GM06990 (cell line): ENCODE data around the gene FIGNL1.
"Not testable (repeated sequence)": the region's sequence is repeated elsewhere in the genome, so short reads cannot be mapped to it uniquely, and the experiment has no call there.

ENCODE experiments used
- DNase-seq: peaks from one replicate; pipeline ENCODE4 v3.0.0-alpha.2; 2011; ENCODE audit not compliant: insufficient read length; ENCODE audit errors: extremely low read depth
- H3K27me3 ChIP-seq: replicated peaks from 2 replicates; pipeline ENCODE4 v1.6.0; 2011; ENCODE audit warnings: low read length; ENCODE audit not compliant: control insufficient read depth, insufficient read depth
- H3K36me3 ChIP-seq: 2 replicates; pipeline ENCODE4 v1.5.1; 2011; ENCODE audit warnings: low read length; ENCODE audit not compliant: control insufficient read depth, insufficient read depth
- H3K4me3 ChIP-seq: replicated peaks from 2 replicates; pipeline ENCODE4 v1.5.1; 2011; ENCODE audit warnings: low read depth, mild to moderate bottlenecking, control low read depth, low read length
- TF ChIP-seq, protein P1 (sequence below): IDR thresholded peaks from 2 replicates; pipeline ENCODE4 v1.5.1; 2011; ENCODE audit warnings: low read length, control low read depth, mild to moderate bottlenecking, inconsistent platforms; ENCODE audit not compliant: insufficient read depth, poor library complexity, severe bottlenecking

Gene FIGNL1

GRCh38 chr7:50461695-50462094, 11.5 kb upstream of the FIGNL1 start:
- no peak for DNase-seq
- no peaks in the 10 kb centered on the region for H3K36me3 ChIP-seq

DNA sequence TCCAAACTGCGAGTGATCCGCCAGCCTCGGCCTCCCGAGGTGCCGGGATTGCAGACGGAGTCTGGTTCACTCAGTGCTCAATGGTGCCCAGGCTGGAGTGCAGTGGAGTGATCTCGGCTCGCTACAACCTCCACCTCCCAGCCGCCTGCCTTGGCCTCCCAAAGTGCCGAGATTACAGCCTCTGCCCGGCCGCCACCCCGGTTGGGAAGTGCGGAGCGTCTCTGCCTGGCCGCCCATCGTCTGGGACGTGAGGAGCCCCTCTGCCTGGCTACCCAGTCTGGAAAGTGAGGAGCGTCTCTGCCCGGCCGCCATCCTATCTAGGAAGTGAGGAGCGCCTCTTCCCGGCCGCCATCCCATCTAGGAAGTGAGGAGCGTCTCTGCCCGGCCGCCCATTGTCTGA, 9.0 kb upstream of the FIGNL1 start:
- DNase-seq, H3K36me3 ChIP-seq, H3K4me3 ChIP-seq, H3K27me3 ChIP-seq: not testable (repeated sequence)

More at GRCh38 chr7:50461695-50462094, 11.5 kb upstream of the FIGNL1 start:
- Histone ChIP-seq H3K4me3 (no peak overlapping the region), H3K27me3 (no peaks in the 10 kb centered on the region; the same call in 1 of the 2 replicates)
- TF ChIP-seq, protein P1, sequence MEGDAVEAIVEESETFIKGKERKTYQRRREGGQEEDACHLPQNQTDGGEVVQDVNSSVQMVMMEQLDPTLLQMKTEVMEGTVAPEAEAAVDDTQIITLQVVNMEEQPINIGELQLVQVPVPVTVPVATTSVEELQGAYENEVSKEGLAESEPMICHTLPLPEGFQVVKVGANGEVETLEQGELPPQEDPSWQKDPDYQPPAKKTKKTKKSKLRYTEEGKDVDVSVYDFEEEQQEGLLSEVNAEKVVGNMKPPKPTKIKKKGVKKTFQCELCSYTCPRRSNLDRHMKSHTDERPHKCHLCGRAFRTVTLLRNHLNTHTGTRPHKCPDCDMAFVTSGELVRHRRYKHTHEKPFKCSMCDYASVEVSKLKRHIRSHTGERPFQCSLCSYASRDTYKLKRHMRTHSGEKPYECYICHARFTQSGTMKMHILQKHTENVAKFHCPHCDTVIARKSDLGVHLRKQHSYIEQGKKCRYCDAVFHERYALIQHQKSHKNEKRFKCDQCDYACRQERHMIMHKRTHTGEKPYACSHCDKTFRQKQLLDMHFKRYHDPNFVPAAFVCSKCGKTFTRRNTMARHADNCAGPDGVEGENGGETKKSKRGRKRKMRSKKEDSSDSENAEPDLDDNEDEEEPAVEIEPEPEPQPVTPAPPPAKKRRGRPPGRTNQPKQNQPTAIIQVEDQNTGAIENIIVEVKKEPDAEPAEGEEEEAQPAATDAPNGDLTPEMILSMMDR = no peak

DNA sequence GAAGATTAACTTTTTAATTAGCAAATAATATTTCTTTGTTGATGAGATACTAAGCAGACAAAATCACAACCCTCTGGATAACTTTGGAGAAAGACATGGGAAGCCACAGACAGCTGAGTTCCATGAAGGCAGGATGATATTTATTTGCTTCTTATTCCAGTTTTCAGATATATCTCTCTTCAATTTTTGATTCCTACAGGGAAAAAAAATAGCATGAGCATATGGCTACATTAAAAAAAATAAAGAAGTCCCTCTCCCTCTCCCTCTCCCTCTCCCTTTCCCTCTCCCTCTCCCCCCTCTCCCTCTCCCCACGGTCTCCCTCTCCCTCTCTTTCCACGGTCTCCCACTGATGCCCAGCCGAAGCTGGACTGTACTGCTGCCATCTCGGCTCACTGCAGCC, 8.5 kb upstream of the FIGNL1 start:
- H3K36me3 ChIP-seq, H3K27me3 ChIP-seq, DNase-seq, H3K4me3 ChIP-seq: not testable (repeated sequence)

DNA sequence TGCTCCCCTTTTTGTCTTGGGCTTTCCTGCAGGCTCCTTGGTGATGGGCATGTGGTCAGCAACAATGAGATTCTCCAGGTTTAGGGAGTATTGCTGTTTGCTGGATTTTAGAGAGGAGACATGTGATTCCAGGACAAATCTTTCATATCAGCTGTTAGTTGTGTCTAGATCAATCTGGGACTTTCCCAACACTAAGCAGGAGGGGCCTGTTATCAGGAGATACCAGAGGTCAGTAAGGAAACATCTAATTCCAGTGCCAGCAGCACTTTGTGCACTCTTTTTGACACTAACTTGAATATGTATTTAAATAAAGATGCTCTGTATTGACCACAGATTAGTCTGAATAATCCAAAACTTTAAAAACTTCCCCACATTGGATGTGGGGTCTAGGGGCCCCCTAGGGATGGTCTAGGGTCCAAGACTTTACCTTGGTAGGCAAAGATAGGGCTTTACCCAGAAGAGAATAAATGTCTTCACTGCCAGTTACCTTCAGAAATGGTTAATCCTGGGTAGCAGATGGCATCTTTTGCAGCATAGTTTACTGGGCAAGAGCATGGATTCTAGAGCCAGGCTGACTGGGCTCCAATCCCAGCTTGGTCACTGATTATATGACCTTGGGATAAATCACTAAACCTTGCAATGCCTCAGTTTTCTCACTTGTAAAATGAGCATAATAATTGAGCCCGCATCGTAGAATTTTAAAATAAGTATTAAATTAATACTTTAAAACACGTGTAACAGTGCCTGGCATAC, 6.4 kb upstream of the FIGNL1 start:
- no peak for DNase-seq
- TF ChIP-seq, protein P1 = no peak

DNA sequence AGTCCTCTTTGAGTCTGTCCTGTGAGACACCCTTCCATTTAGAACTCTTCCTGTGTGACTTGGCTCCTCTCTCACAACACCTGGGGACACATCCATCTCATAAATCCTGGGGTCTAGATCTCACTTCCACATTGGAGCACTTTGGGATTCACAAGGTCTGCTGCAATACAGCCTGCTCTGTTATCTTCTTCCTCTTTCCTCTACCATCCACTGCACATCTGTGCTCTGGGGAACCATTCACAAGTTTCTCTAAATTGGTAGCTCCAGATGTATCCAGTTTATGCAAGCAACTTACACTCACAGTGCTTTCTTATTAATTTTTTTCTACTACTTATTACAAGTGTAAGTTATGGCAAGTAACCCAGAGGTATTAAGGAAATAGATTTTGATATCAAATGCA, 5.5 kb upstream of the FIGNL1 start:
- Histone ChIP-seq H3K36me3 (no peaks in the 10 kb centered on the region), H3K27me3 (no peaks in the 10 kb centered on the region; the same call in 1 of the 2 replicates), H3K4me3 (no peak overlapping the region)
- TF ChIP-seq, protein P1 = no peak
- no peak for DNase-seq

More for the DNA sequence above, 6.4 kb upstream of the FIGNL1 start:
- no peak overlapping the region for H3K4me3 ChIP-seq
- H3K27me3 ChIP-seq = no peaks in the 10 kb centered on the region; the same call in 1 of the 2 replicates
- H3K36me3 ChIP-seq = no peaks in the 10 kb centered on the region

DNA sequence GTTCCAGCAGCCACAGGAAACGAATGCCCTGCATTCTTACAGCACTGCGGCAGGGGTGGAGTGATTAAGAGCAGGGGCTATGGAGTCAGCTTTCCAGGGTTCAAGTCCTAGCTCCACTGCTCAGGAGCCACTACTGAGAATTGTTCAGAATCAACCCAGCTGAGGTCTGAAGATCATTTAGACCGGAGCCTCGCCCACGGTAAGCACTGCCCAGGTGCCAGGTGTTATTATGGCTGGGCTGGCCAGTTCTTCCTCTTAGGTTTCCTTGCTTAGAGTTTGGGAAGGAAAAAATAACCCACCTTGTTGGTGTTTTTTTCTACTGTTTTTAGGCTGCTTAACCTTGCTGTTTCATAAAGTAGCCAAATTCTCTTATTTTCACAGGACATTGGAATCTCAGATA, 4.8 kb upstream of the FIGNL1 start:
- TF ChIP-seq, protein P1 = no peak

More for the DNA sequence above, 4.8 kb upstream of the FIGNL1 start:
- DNase-seq = no peak
- no peaks in the 10 kb centered on the region for H3K36me3 ChIP-seq
- H3K27me3 ChIP-seq = no peaks in the 10 kb centered on the region; the same call in 1 of the 2 replicates
- H3K4me3 ChIP-seq = no peak overlapping the region
